K562 (cell line): ENCODE data around the gene PGLYRP1. TPM values are rescaled to one million over a fixed set of nuclear protein-coding genes. Genes with fewer than 3 reads are reported as not detected.

Source experiments
- ATAC-seq: fragments of 200-7000 bp; cut with Tn5 transposase; 3 replicates; pipeline ENCODE4 v1.9.1; 2020; ENCODE audit warnings: moderate library complexity
- BruUV-seq: library from RNA; stranded (reverse); fragments of 400-500 nt; replicated peaks from 2 replicates; lab custom pipeline; 2021; lab: Mats Ljungman, UMichigan
- CTCF ChIA-PET: fragments of 300-600 bp; formaldehyde crosslinking; extraction: SDS; loops from one replicate; lab custom pipeline; 2021; ENCODE audit warnings: low intra/inter-chr PET ratio; lab: Yijun Ruan, JAX
- POLR2A ChIA-PET: fragments of 300-600, 350-650 bp; sonication (Branson Sonifier 250); formaldehyde crosslinking; extraction: SDS; loops from one replicate; lab custom pipeline; 2021; ENCODE audit warnings: antibody characterized with exemption, inconsistent platforms; lab: Yijun Ruan, JAX
- DNase-seq, 4 experiments: peaks; one replicate each; pipeline versions ENCODE4 v3.0.0 to v3.0.0-alpha.2; 2011 to 2018; ENCODE audit warnings: low spot score in 3 of 4, mixed read lengths in 3 of 4; ENCODE audit errors: extremely low read depth in 1 of 4
- FAIRE-seq: peaks from 2 replicates; lab custom pipeline; 2011; peaks lifted over from hg19 to GRCh38; lab: Jason Lieb, UNC
- H2AFZ ChIP-seq: 2 replicates; pipeline ENCODE4 v1.6.0; 2011; ENCODE audit warnings: low read depth, low read length, control low read depth, inconsistent platforms
- H3K27ac ChIP-seq: fragments of 200-600 bp; 3 replicates; pipeline ENCODE4 v1.8.0; 2011; ENCODE audit warnings: low read depth, mild to moderate bottlenecking, control low read depth, inconsistent platforms, low read length, moderate library complexity, mixed read lengths; ENCODE audit errors: extremely low read depth
- H3K27me3 ChIP-seq, 2 experiments: fragments of 300-600 bp in 1 of 2; 2 replicates in 1 of 2; 3 replicates in 1 of 2; pipeline versions ENCODE4 v1.6.0 to v1.8.0; 2011; ENCODE audit warnings: inconsistent platforms in 2 of 2, low read length in 2 of 2, mild to moderate bottlenecking in 1 of 2, mixed read lengths in 1 of 2, moderate library complexity in 1 of 2; ENCODE audit not compliant: control insufficient read depth in 2 of 2, insufficient read depth in 2 of 2
- H3K36me3 ChIP-seq: fragments of 300-600 bp; 3 replicates; pipeline ENCODE4 v1.8.0; 2011; ENCODE audit warnings: mild to moderate bottlenecking, low read length, inconsistent platforms; ENCODE audit not compliant: control insufficient read depth, insufficient read depth
- H3K4me1 ChIP-seq, 2 experiments: fragments of 200-600 bp in 1 of 2; replicated peaks in 1 of 2; 2 replicates in 1 of 2; 3 replicates in 1 of 2; pipeline versions ENCODE4 v1.5.1 to v1.8.0; 2011; ENCODE audit warnings: inconsistent platforms in 2 of 2, low read length in 2 of 2, mild to moderate bottlenecking in 1 of 2, mixed read lengths in 1 of 2, moderate library complexity in 1 of 2; ENCODE audit not compliant: control insufficient read depth in 2 of 2, insufficient read depth in 2 of 2
- H3K4me2 ChIP-seq: 2 replicates; pipeline ENCODE4 v1.6.1; 2011; ENCODE audit warnings: low read length, control low read depth, inconsistent platforms, mixed read lengths; ENCODE audit not compliant: insufficient read depth
- H3K4me3 ChIP-seq: fragments of 200-600 bp; sonication (generic), shearing (Covaris generic); 2 replicates; pipeline ENCODE4 v1.5.1; 2016; ENCODE audit warnings: control low read depth, inconsistent platforms
- H3K79me2 ChIP-seq: fragments of 200-600 bp; 3 replicates; pipeline ENCODE4 v1.8.0; 2011; ENCODE audit warnings: low read length, inconsistent platforms; ENCODE audit not compliant: control insufficient read depth, insufficient read depth
- H3K9ac ChIP-seq, 2 experiments: 2 replicates each; pipeline versions ENCODE4 v1.6.0 to v1.6.1; 2011; ENCODE audit warnings: low read depth in 2 of 2, low read length in 2 of 2, control low read depth in 1 of 2, inconsistent platforms in 1 of 2, mild to moderate bottlenecking in 1 of 2, mixed read lengths in 1 of 2; ENCODE audit not compliant: insufficient read depth in 1 of 2
- H3K9me1 ChIP-seq: one replicate; pipeline ENCODE4 v1.6.0; 2011; ENCODE audit warnings: inconsistent platforms, mild to moderate bottlenecking, low read length, moderate library complexity; ENCODE audit not compliant: control insufficient read depth, insufficient read depth
- H3K9me3 ChIP-seq: replicated peaks from 2 replicates; pipeline ENCODE4 v1.5.1; 2011; ENCODE audit warnings: low read depth, low read length, inconsistent platforms; ENCODE audit not compliant: control insufficient read depth, insufficient read depth
- H4K20me1 ChIP-seq: replicated peaks from 2 replicates; pipeline ENCODE4 v1.6.1; 2011; ENCODE audit warnings: low read length, inconsistent platforms, mixed read lengths; ENCODE audit not compliant: control insufficient read depth, insufficient read depth
- ARID3A ChIP-seq: IDR thresholded peaks from 2 replicates; pipeline ENCODE4 v1.6.1; 2012; ENCODE audit warnings: low read depth, low read length, improper control_type of control experiment, borderline replicate concordance
- BCOR ChIP-seq: fragments of 450-650 bp; IDR thresholded peaks from 2 replicates; pipeline ENCODE4 v1.6.1; 2016
- CEBPG ChIP-seq, 3 experiments: fragments of 200-800 bp in 1 of 3; sonication (Bioruptor generic) in 1 of 3; sonication (generic) in 1 of 3; formaldehyde crosslinking in 1 of 3; IDR thresholded peaks in 2 of 3; conservative IDR thresholded peaks in 1 of 3; 2 replicates each; pipeline versions ENCODE4 v1.6.1 to v1.8.0; 2016 to 2022; ENCODE audit warnings: missing compliant biosample characterization in 2 of 3, missing genetic modification characterization in 2 of 3, mild to moderate bottlenecking in 1 of 3, missing genetic modification reagents in 1 of 3
- DMBX1 ChIP-seq: fragments of 250-450 bp; sonication (Bioruptor Pico); IDR thresholded peaks from 2 replicates; pipeline ENCODE4 v1.8.0; 2022; ENCODE audit warnings: inconsistent platforms, mild to moderate bottlenecking, moderate library complexity, borderline replicate concordance
- FOXM1 ChIP-seq, 2 experiments: fragments of 450-650 bp in 1 of 2; sonication (generic) in 1 of 2; formaldehyde crosslinking in 1 of 2; IDR thresholded peaks; 2 replicates each; pipeline versions ENCODE4 v1.6.1 to v1.9.0; 2017 to 2022; ENCODE audit warnings: low read depth in 2 of 2, mild to moderate bottlenecking in 2 of 2, missing genetic modification reagents in 1 of 2, moderate library complexity in 1 of 2
- HNRNPL ChIP-seq: fragments of 200-400 bp; formaldehyde crosslinking; IDR thresholded peaks from 2 replicates; pipeline ENCODE4 v1.6.1; 2017; ENCODE audit warnings: low read depth, mild to moderate bottlenecking, low read length
- NR2C2 ChIP-seq, 2 experiments: fragments of 200-800 bp in 1 of 2; sonication (Bioruptor generic) in 1 of 2; sonication (generic) in 1 of 2; formaldehyde crosslinking in 1 of 2; IDR thresholded peaks; 2 replicates each; pipeline versions ENCODE4 v1.6.1 to v1.8.0; 2016 to 2022; ENCODE audit warnings: mild to moderate bottlenecking in 1 of 2, missing compliant biosample characterization in 1 of 2, missing genetic modification characterization in 1 of 2, missing genetic modification reagents in 1 of 2
- RBFOX2 ChIP-seq: fragments of 200-400 bp; formaldehyde crosslinking; IDR thresholded peaks from 2 replicates; pipeline ENCODE4 v1.6.1; 2017; ENCODE audit warnings: low read depth, mild to moderate bottlenecking, low read length, moderate library complexity
- SMARCB1 ChIP-seq: IDR thresholded peaks from 2 replicates; pipeline ENCODE4 v1.6.1; 2011; ENCODE audit warnings: improper control_type of control experiment, low read depth; ENCODE audit not compliant: insufficient read length
- TEAD4 ChIP-seq, 2 experiments: sonication (generic) in 1 of 2; formaldehyde crosslinking in 1 of 2; IDR thresholded peaks; 2 replicates each; pipeline versions ENCODE4 v1.6.1 to v1.8.0; 2012 to 2022; ENCODE audit warnings: borderline replicate concordance in 1 of 2, inconsistent platforms in 1 of 2, low read length in 1 of 2, mild to moderate bottlenecking in 1 of 2, missing genetic modification reagents in 1 of 2
- ZEB2 ChIP-seq: fragments of 450-650 bp; IDR thresholded peaks from 2 replicates; pipeline ENCODE4 v1.6.1; 2016
- ZFX ChIP-seq: sonication (generic); formaldehyde crosslinking; IDR thresholded peaks from 2 replicates; pipeline ENCODE4 v1.8.0; 2022; ENCODE audit warnings: mild to moderate bottlenecking, missing genetic modification reagents, moderate library complexity
- ZNF197 ChIP-seq: fragments of 200-800 bp; sonication (Bioruptor generic); IDR thresholded peaks from 2 replicates; pipeline ENCODE4 v1.6.1; 2016; ENCODE audit warnings: low read depth, missing genetic modification characterization, missing compliant biosample characterization
- ZNF395 ChIP-seq: fragments of 200-800 bp; sonication (Bioruptor generic); IDR thresholded peaks from 2 replicates; pipeline ENCODE4 v1.6.1; 2017; ENCODE audit warnings: missing genetic modification characterization, missing compliant biosample characterization
- whole genome bisulfite sequencing: fragments of 100-300 bp; shearing (Covaris generic); methylation state at CpG from one replicate; pipeline ENCODE4 v1.1.6; 2016; ENCODE audit warnings: low coverage, mixed read lengths; ENCODE audit not compliant: insufficient coverage; ENCODE audit errors: missing lambda C conversion rate; 5-methylcytosine and 5-hydroxymethylcytosine counted together
- in situ Hi-C: fragments of 300-500 bp; cut with MboI; formaldehyde crosslinking; loops from 4 replicates; pipeline ENCODE4 v1.15.0; 2018; ENCODE audit warnings: inconsistent platforms, mixed read lengths
- intact Hi-C: fragments of 100-400 bp; cut with micrococcal nuclease; formaldehyde crosslinking; loops from 2 replicates; pipeline ENCODE4 v1.14.2; 2022
- polyA plus RNA-seq, 8 experiments: library from polyadenylated mRNA; depleted of rRNA in 4 of 8; stranded (reverse) in 5 of 8; unstranded in 3 of 8; fragments of >200 nt; fragmentation: Nextera tagmentation in 2 of 8; fragmentation: Illumina TruSeq in 1 of 8; extraction: Ambion mirVana in 2 of 8; extraction: Trizol in 1 of 8; gene quantifications; 2 replicates each; pipeline versions ENCODE4 v1.2.1 to v1.2.3, GENCODE V29; 2011 to 2014; ENCODE audit warnings: inconsistent platforms in 1 of 8, missing spikeins in 1 of 8
- total RNA-seq, 7 experiments: library from RNA; depleted of rRNA in 6 of 7; stranded (reverse); fragments of >200 nt in 6 of 7; fragmentation: Illumina TruSeq in 2 of 7; extraction: Trizol in 2 of 7; gene quantifications; 2 replicates each; pipeline versions ENCODE4 v1.2.1 to v1.2.3, GENCODE V29; 2011 to 2021; ENCODE audit warnings: low replicate concordance in 1 of 7

PGLYRP1 gene
- total and polyA plus RNA-seq, 9 of the 15 experiments (the other 6 are each of a cell fraction or from before 2014, with no cell fraction given), result not detected

- H3K36me3 ChIP-seq, result peaks cover 14% of the 10 kb centered on the region; the same call in 1 of the 3 replicates
- ATAC-seq (no peak), DNase-seq (no peak), FAIRE-seq (no peak)
- peaks cover 5 to 30% of the 10 kb centered on the region in 2 experiments; a peak in 4 of 5 replicates for H3K4me1 ChIP-seq
- ChIA-PET CTCF (interaction anchor here (0.7 to 1.3 kb wide), 2 partner anchors 62 to 198 kb away, joined by 3 to 4 read pairs; no protein-coding TSS in a partner anchor), POLR2A (no interaction called here)
- no peak overlapping the region for H3K4me3 ChIP-seq
- peak overlapping the region in 1 of 2 experiments; percentile 90; a peak in 2 of 4 replicates for H3K9ac ChIP-seq
- no peaks in the 10 kb centered on the region for H3K27me3 ChIP-seq
- no peaks in the 10 kb centered on the region for H3K79me2 ChIP-seq
- H3K4me2 ChIP-seq, result peak overlapping the region; percentile 75; the same call in 1 of the 2 replicates
- no peak overlapping the region for H2AFZ ChIP-seq
- no peaks in the 10 kb centered on the region for H3K9me1 ChIP-seq
- in situ Hi-C loops (no loop called here), intact Hi-C loops (no loop called here)
- TF ChIP-seq ARID3A (no peak), FOXM1 (IDR thresholded peaks at IDR 0.05; ENCODE audit: low read depth) (no peak), FOXM1 (CRISPR knock-in tag; IDR thresholded peaks at IDR 0.05; ENCODE audit: low read depth) (no peak), NR2C2 (CRISPR knock-in tag; IDR thresholded peaks at IDR 0.05) (no peak), NR2C2 (tag; IDR thresholded peaks at IDR 0.05) (no peak), DMBX1 (CRISPR knock-in tag) (no peak), TEAD4 (IDR thresholded peaks at IDR 0.05; ENCODE audit: low read length) (no peak), TEAD4 (CRISPR knock-in tag; IDR thresholded peaks at IDR 0.05; ENCODE audit: borderline replicate concordance) (no peak), ZNF395 (no peak), ZNF197 (CRISPR knock-in tag) (no peak), ZFX (no peak), CEBPG (CRISPR knock-in tag; IDR thresholded peaks at IDR 0.05) (no peak), CEBPG (tag; conservative IDR thresholded peaks at IDR 0.05 in 1 of 2, IDR thresholded peaks at IDR 0.05 in 1 of 2) (no peak), HNRNPL (peak; percentile 74; the same call in 1 of the 2 replicates), ZEB2 (no peak), SMARCB1 (no peak), RBFOX2 (0 out of 2 replicates have a peak, but pooled peaks have one; percentile 13), BCOR (no peak)
- no peaks in the 10 kb centered on the region for H3K9me3 ChIP-seq
- peaks cover 2% of the 10 kb centered on the region; the same call in 1 of the 2 replicates for H4K20me1 ChIP-seq
- WGBS, result 96% methylated on average over 18 of the region's 63 CpGs
- BruUV-seq, result no TSS peak
- H3K27ac ChIP-seq, result no peak overlapping the region
Measured at GRCh38 chr19:46015687-46016425, 7.0 kb downstream of the PGLYRP1 start.
